Measurements from ENCODE around the gene STATH. TPM values are rescaled to one million over a fixed set of nuclear protein-coding genes. Genes with fewer than 3 reads are reported as not detected.
"Not testable (repeated sequence)": the region's sequence is repeated elsewhere in the genome, so short reads cannot be mapped to it uniquely, and the experiment has no call there.

STATH gene
- total and polyA plus RNA-seq, 2 of the 8 experiments (the other 6 are each of a cell fraction or from before 2014, with no cell fraction given), result not detected

GRCh38 chr4:70037559-70037958, 41.8 kb downstream of the STATH start:
- H2BK12ac ChIP-seq (ENCODE audit: low read depth, low read length); H2AK5ac ChIP-seq (ENCODE audit: low read depth, low read length); FAIRE-seq; H3K79me2 ChIP-seq (ENCODE audit: control insufficient read depth in 1 of 2, insufficient read depth in 2 of 2, low read length in 2 of 2); H2AFZ ChIP-seq (ENCODE audit: low read length); DNase-seq (ENCODE audit: low read depth in 1 of 2, low spot score in 2 of 2); H3K14ac ChIP-seq (ENCODE audit: insufficient read length); H3K79me1 ChIP-seq (ENCODE audit: low read depth, low read length); H2BK20ac ChIP-seq (ENCODE audit: low read length); H4K8ac ChIP-seq (ENCODE audit: extremely low read depth, insufficient read depth, low read length); H3K23ac ChIP-seq (ENCODE audit: insufficient read length); H3K56ac ChIP-seq (replicated peaks; ENCODE audit: insufficient read length, low read depth, low read length); H3K27me3 ChIP-seq (replicated peaks in 1 of 4; ENCODE audit: control insufficient read depth in 3 of 4, extremely low read depth in 1 of 4, insufficient read depth in 3 of 4, low read length in 3 of 4); H3K4me1 ChIP-seq (replicated peaks in 1 of 4; ENCODE audit: control insufficient read depth in 3 of 4, insufficient read depth in 4 of 4, low read length in 3 of 4); H3K23me2 ChIP-seq (ENCODE audit: low read depth, low read length); POLR2A ChIA-PET (ENCODE audit: partially characterized antibody); H2BK5ac ChIP-seq (ENCODE audit: low read depth, low read length); H3K9ac ChIP-seq (replicated peaks in 1 of 4; ENCODE audit: extremely low read depth in 1 of 4, low read depth in 3 of 4, low read length in 3 of 4); H2BK15ac ChIP-seq (ENCODE audit: low read length); H3K4me3 ChIP-seq (ENCODE audit: extremely low read depth in 1 of 4, insufficient read depth in 2 of 4, low read depth in 3 of 4, low read length in 4 of 4); H4K20me1 ChIP-seq (replicated peaks in 1 of 2; ENCODE audit: control insufficient read depth in 1 of 2, insufficient read depth in 2 of 2, low read length in 2 of 2); H4K5ac ChIP-seq (ENCODE audit: insufficient read length, low read depth, low read length); H3K4me2 ChIP-seq (ENCODE audit: insufficient read depth in 1 of 2, low read depth in 2 of 2, low read length in 2 of 2); CTCF ChIA-PET (ENCODE audit: partially characterized antibody); H3K36me3 ChIP-seq (ENCODE audit: control insufficient read depth in 2 of 4, insufficient read depth in 4 of 4, low read length in 3 of 4); H2BK120ac ChIP-seq (replicated peaks; ENCODE audit: low read depth, low read length); H3K18ac ChIP-seq (ENCODE audit: extremely low read depth, low read length); H3K4ac ChIP-seq (replicated peaks; ENCODE audit: insufficient read length, low read depth, low read length); H3K27ac ChIP-seq (ENCODE audit: low read depth, low read length); H3K9me3 ChIP-seq (ENCODE audit: insufficient read depth in 2 of 2, low read depth in 1 of 2, low read length in 1 of 2); H4K91ac ChIP-seq (replicated peaks; ENCODE audit: insufficient read length, low read length): not testable (repeated sequence)
- WGBS, 2 experiments (ENCODE audit: extremely low coverage in 1 of 2, insufficient coverage in 1 of 2, insufficient read length in 1 of 2, insufficient replicate concordance in 2 of 2, low coverage in 1 of 2, low lambda C conversion rate in 2 of 2, missing lambda C conversion rate in 1 of 2), result 93% methylated on average over 10 of the region's 18 CpGs; no CpG with 5 or more reads in 1 of the 2 experiments

GRCh38 chr4:70039928-70040327, 44.2 kb downstream of the STATH start:
- H3K4me2 ChIP-seq (ENCODE audit: insufficient read depth in 1 of 2, low read depth in 2 of 2, low read length in 2 of 2); H3K36me3 ChIP-seq (ENCODE audit: control insufficient read depth in 2 of 4, insufficient read depth in 4 of 4, low read length in 3 of 4); H3K79me1 ChIP-seq (ENCODE audit: low read depth, low read length); H2BK12ac ChIP-seq (ENCODE audit: low read depth, low read length); H3K9ac ChIP-seq (replicated peaks in 1 of 4; ENCODE audit: extremely low read depth in 1 of 4, low read depth in 3 of 4, low read length in 3 of 4); H3K56ac ChIP-seq (replicated peaks; ENCODE audit: insufficient read length, low read depth, low read length); H4K20me1 ChIP-seq (replicated peaks in 1 of 2; ENCODE audit: control insufficient read depth in 1 of 2, insufficient read depth in 2 of 2, low read length in 2 of 2); H3K14ac ChIP-seq (ENCODE audit: insufficient read length); CTCF ChIA-PET (ENCODE audit: partially characterized antibody); POLR2A ChIA-PET (ENCODE audit: partially characterized antibody); H3K27ac ChIP-seq (ENCODE audit: low read depth, low read length); H4K91ac ChIP-seq (replicated peaks; ENCODE audit: insufficient read length, low read length); H2BK5ac ChIP-seq (ENCODE audit: low read depth, low read length); H3K4me1 ChIP-seq (replicated peaks in 1 of 4; ENCODE audit: control insufficient read depth in 3 of 4, insufficient read depth in 4 of 4, low read length in 3 of 4); H3K18ac ChIP-seq (ENCODE audit: extremely low read depth, low read length); H3K23ac ChIP-seq (ENCODE audit: insufficient read length); H2AFZ ChIP-seq (ENCODE audit: low read length); FAIRE-seq; H2BK120ac ChIP-seq (replicated peaks; ENCODE audit: low read depth, low read length); H3K4ac ChIP-seq (replicated peaks; ENCODE audit: insufficient read length, low read depth, low read length); H4K8ac ChIP-seq (ENCODE audit: extremely low read depth, insufficient read depth, low read length); DNase-seq (ENCODE audit: low read depth in 1 of 2, low spot score in 2 of 2); H3K9me3 ChIP-seq (ENCODE audit: insufficient read depth in 2 of 2, low read depth in 1 of 2, low read length in 1 of 2); H4K5ac ChIP-seq (ENCODE audit: insufficient read length, low read depth, low read length); H2BK20ac ChIP-seq (ENCODE audit: low read length); H3K27me3 ChIP-seq (replicated peaks in 1 of 4; ENCODE audit: control insufficient read depth in 3 of 4, extremely low read depth in 1 of 4, insufficient read depth in 3 of 4, low read length in 3 of 4); H3K23me2 ChIP-seq (ENCODE audit: low read depth, low read length); H3K79me2 ChIP-seq (ENCODE audit: control insufficient read depth in 1 of 2, insufficient read depth in 2 of 2, low read length in 2 of 2); H2AK5ac ChIP-seq (ENCODE audit: low read depth, low read length); H3K4me3 ChIP-seq (ENCODE audit: extremely low read depth in 1 of 4, insufficient read depth in 2 of 4, low read depth in 3 of 4, low read length in 4 of 4); H2BK15ac ChIP-seq (ENCODE audit: low read length): not testable (repeated sequence)
